Measurements from ENCODE around the gene FLT3LG.

FLT3LG gene

DNA sequence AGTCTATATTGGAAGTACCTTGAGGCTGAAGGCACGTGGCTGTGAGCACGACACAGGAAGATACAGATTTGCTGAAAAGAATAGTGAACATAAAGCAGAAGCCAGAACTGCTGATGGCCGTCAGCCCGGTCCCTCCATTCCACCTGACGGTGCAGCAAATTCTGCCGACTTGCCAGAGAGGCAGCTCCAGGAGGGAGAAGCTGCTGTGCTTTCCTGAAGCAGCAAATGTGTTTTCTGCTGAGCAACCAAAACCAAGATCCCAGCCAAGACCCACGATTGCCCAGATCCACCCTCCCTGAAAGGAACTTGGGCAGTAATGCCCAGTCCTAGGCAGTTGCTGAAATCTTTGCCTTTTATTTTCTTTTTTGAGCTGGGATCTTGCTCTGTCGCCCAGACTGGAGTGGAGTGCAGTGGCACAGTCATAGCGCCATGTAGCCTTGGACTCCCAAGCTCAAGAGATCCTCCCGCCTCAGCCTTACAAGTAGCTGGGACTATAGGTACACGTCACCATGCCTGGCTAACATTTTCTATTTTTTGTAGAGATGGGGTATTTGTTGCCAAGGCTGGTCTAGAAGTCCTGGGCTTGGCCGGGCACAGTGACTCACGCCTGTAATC lies 46.8 kb downstream of the FLT3LG start:
- no peak for DNase-seq

DNA sequence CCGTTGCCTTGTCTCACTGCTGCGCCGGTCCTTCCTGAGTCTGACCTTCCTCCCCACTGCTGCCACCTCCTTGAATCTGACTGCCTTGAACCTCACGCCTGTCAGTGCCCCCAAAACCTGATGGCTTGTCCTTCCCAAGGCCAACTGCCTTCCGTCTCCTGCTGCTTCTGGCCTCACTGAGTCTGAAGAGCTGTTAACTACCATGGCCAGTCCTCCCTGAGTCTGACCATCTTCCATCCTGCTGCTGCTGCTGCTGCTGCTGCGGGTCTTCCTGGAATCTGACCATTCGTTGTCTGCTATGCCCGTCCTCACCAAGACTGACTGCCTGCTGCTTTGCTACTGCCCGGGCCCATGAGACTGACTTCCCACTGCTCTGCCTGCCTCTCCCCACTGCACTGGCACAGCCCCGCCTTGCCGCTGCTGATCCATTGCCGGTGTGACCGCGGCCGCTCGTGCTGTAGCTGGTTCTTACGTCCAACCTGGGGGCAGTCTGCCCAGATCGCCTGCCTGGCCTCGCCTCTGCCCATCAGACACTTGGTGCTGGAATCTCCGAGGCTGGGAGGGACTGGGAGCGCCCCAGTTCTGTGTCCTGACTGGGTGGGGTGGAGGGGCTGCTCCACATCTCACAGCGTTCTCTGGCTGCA lies 50.9 kb downstream of the FLT3LG start:
- DNase-seq: no peak

DNA sequence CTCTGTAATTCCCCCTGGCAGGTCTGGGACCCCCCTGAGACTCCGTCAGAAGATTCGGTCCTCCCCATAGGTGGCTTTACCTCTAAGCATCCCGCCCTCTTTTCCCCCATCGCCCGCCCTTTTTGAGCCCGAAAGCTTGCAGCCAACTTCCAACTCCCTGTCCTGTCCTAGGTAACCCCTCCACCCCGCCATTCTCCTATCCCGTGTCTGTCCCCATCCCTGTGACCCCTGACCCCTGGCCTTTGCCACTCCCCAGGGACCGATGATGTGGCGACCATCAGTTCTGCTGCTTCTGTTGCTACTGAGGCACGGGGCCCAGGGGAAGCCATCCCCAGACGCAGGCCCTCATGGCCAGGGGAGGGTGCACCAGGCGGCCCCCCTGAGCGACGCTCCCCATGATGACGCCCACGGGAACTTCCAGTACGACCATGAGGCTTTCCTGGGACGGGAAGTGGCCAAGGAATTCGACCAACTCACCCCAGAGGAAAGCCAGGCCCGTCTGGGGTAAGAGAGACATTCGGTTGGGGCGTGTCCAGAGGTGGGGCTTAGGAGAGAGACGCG lies 54.3 kb downstream of the FLT3LG start:
- no peak for DNase-seq

DNA sequence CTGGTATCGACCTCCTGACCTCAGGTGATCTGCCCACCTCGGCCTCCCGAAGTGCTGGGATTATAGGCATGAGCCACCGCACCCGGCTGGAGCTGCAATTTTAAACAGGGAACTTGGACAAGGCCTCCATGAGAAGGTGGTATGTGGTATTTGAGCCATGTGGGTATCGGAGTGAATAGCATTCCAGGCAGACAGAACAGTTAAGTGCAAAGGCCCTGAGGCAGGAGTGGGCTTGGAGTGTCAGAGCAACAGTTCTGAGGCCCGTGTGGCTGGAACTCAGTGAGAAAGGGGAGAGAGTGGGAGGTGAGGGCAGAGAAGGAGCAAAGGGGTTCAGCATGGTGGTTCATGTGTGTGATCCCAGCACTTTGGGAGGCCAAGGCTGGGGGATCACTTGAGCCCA lies 56.7 kb downstream of the FLT3LG start:
- no peak for DNase-seq

DNA sequence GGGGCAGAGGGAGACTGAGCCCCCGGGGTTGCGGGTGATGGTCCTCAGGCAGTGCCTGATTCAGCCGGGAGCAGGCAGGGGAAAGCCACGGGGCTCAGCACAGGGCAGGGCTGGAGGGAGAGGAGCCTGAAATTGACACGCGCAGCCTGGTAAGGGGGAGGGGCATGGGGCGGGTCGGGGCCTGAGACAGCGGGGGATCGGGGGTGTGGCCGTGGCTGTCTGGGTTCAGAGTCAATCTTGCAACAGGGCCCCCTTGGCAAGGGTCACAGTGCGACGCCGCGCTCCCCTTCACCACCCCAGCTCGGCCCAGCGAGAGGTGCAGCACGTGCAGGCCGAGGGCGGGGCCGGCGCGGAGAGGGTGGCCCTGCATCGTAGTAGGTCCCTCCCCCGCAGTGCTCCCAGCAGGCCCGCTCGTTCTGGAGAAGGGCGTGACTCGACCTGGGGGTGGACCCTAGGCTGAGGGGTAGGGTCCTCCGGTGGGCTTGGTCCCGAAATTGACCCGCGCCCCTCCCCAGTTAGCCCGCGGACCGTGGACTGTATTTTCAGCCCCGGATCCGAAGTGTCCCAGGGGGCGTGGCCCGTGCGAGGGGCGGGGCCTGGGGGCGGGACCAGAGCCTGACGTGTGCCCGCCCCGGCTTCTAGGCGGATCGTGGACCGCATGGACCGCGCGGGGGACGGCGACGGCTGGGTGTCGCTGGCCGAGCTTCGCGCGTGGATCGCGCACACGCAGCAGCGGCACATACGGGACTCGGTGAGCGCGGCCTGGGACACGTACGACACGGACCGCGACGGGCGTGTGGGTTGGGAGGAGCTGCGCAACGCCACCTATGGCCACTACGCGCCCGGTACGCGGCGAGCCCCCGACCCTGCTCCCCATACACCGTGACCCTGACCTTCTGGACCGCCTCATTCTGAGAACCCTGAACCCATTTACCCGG lies 59.8 kb downstream of the FLT3LG start:
- peak; percentile 84 for DNase-seq

DNA sequence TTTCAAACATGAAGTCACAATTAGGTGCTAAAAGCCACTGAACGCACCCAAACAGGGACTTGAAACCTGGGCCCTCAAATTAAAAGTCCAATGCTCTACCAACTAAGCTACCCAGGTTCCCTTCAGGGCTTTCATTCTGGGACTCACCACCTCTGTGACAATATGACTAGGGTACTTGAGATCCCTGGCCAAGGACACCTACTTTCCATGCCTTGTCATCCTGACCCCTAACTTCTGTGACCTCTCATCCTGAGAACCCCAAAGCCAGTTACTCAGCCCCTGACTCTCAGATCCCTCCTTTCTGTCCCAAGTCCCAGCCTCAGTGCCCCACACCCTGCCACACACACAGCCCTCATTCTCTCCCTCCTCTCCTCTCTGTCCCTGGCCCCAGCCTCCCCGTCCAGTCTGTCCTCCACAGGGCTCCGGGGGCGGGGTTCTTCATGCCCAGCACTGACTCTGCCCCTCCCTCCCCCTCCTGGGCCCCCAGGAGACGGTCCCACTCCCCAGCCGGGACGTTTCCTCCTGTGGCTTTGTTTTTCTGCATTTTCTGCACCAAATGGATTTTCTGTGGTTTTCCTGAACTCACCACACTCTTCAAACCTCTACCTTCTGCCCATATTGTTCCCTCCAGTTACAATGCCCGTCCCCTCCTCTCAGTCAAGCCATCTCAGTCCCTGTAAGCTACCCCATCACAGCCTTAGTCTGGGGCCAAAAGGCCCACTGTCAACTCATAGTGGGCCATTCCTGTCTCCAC lies 60.8 kb downstream of the FLT3LG start:
- no peak for DNase-seq
